ENCODE measurements around the gene VRK2.

DNA sequence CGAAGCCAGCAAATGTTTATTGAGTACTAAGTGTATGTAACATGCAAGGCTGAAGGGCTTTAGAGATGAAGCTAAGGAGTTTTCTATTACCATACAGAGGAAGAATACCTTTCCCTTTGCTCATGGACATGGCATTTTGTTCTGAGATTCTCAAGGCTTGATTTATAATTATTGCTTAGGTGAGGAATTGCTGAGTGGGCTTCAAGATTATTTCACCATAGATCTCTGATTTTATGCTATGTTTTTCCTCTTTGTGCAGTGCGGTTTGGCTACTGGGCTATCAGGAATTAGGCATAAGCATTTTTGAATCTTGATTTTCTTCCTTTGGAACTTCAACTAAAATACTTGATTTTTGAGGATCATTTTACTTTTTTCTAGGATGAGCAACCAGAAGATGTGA is 42.5 kb downstream of the VRK2 start:
- TF ChIP-seq, protein P1, sequence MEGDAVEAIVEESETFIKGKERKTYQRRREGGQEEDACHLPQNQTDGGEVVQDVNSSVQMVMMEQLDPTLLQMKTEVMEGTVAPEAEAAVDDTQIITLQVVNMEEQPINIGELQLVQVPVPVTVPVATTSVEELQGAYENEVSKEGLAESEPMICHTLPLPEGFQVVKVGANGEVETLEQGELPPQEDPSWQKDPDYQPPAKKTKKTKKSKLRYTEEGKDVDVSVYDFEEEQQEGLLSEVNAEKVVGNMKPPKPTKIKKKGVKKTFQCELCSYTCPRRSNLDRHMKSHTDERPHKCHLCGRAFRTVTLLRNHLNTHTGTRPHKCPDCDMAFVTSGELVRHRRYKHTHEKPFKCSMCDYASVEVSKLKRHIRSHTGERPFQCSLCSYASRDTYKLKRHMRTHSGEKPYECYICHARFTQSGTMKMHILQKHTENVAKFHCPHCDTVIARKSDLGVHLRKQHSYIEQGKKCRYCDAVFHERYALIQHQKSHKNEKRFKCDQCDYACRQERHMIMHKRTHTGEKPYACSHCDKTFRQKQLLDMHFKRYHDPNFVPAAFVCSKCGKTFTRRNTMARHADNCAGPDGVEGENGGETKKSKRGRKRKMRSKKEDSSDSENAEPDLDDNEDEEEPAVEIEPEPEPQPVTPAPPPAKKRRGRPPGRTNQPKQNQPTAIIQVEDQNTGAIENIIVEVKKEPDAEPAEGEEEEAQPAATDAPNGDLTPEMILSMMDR (IDR thresholded peaks at IDR 0.05): no peak
- no peak for TF ChIP-seq POLR2A (IDR thresholded peaks at IDR 0.05)
- no peak for TF ChIP-seq POLR2AphosphoS5 (IDR thresholded peaks at IDR 0.05)
